HCT116 (cell line): ENCODE data around the gene G0S2. TPM values are rescaled to one million over a fixed set of nuclear protein-coding genes. Genes with fewer than 3 reads are reported as not detected.
A peak's percentile ranks its signal among the peaks of the same experiment; 100 is the strongest.

ENCODE experiments used
- ATAC-seq: fragments of 200-7000 bp; cut with Tn5 transposase; 2 replicates; pipeline ENCODE4 v1.9.1; 2020; ENCODE audit warnings: mild to moderate bottlenecking, moderate library complexity
- BruUV-seq: library from RNA; stranded (reverse); fragments of 400-500 nt; replicated peaks from 2 replicates; lab custom pipeline; 2021; lab: Mats Ljungman, UMichigan
- CTCF ChIA-PET: fragments of 300-600 bp; sonication (Branson Sonifier 250); formaldehyde crosslinking; loops from one replicate; lab custom pipeline; 2021; ENCODE audit warnings: antibody characterized with exemption; lab: Charles Lee
- POLR2A ChIA-PET: fragments of 300-600, 350-600 bp; sonication (Branson Sonifier 250); formaldehyde crosslinking; loops from one replicate; lab custom pipeline; 2021; ENCODE audit warnings: antibody characterized with exemption; lab: Charles Lee
- RAD21 ChIA-PET, 2 experiments: fragments of 300-600 bp; sonication (Branson Sonifier 250); formaldehyde crosslinking; loops; one replicate each; lab custom pipeline; 2023; ENCODE audit warnings: low total read pairs in 2 of 2; ENCODE audit not compliant: uncharacterized antibody in 2 of 2, unreplicated experiment in 2 of 2, low non-redundant PET in 1 of 2; lab: Charles Lee
- DNase-seq: peaks from one replicate; pipeline ENCODE4 v3.0.0-alpha.2; 2010; ENCODE audit warnings: low read depth, low spot score
- H2AFZ ChIP-seq: fragments of 200-600 bp; shearing (Covaris generic), sonication (generic); 2 replicates; pipeline ENCODE4 v1.6.1; 2017; ENCODE audit warnings: low read depth, mixed run types, mixed read lengths, antibody characterized with exemption, low read length; ENCODE audit not compliant: poor library complexity, severe bottlenecking
- H3K27ac ChIP-seq: 2 replicates; pipeline ENCODE4 v1.5.1; 2012; ENCODE audit warnings: low read depth, low read length
- H3K27me3 ChIP-seq: fragments of 200-600 bp; sonication (generic); 2 replicates; pipeline ENCODE4 v1.6.1; 2016; ENCODE audit warnings: mixed run types, low read length, mixed read lengths; ENCODE audit not compliant: insufficient read depth
- H3K36me3 ChIP-seq, 2 experiments: fragments of 200-500 bp in 1 of 2; fragments of 200-600 bp in 1 of 2; sonication (Bioruptor generic) in 1 of 2; sonication (generic) in 1 of 2; 2 replicates each; pipeline versions ENCODE4 v1.5.1 to v1.6.1; 2014 to 2016; ENCODE audit warnings: low read length in 2 of 2, inconsistent platforms in 1 of 2, mixed read lengths in 1 of 2, mixed run types in 1 of 2; ENCODE audit not compliant: insufficient read depth in 2 of 2, control insufficient read depth in 1 of 2
- H3K4me1 ChIP-seq, 2 experiments: fragments of 200-600 bp in 1 of 2; sonication (generic) in 1 of 2; 2 replicates each; pipeline versions ENCODE4 v1.5.1 to v1.6.1; 2012 to 2017; ENCODE audit warnings: low read length in 2 of 2, inconsistent platforms in 1 of 2, mild to moderate bottlenecking in 1 of 2, mixed read lengths in 1 of 2, mixed run types in 1 of 2, moderate library complexity in 1 of 2; ENCODE audit not compliant: insufficient read depth in 2 of 2, control insufficient read depth in 1 of 2
- H3K4me2 ChIP-seq: fragments of 200-600 bp; sonication (generic); 2 replicates; pipeline ENCODE4 v1.6.1; 2017; ENCODE audit warnings: mixed run types, low read length, mixed read lengths
- H3K4me3 ChIP-seq, 2 experiments: fragments of 200-600 bp in 1 of 2; sonication (generic) in 1 of 2; replicated peaks in 1 of 2; 2 replicates each; pipeline ENCODE4 v1.5.1; 2011 to 2016; ENCODE audit warnings: low read length in 2 of 2, control low read depth in 1 of 2, low read depth in 1 of 2, mild to moderate bottlenecking in 1 of 2, mixed read lengths in 1 of 2, mixed run types in 1 of 2
- H3K79me2 ChIP-seq: fragments of 200-600 bp; sonication (generic); 2 replicates; pipeline ENCODE4 v1.6.1; 2017; ENCODE audit warnings: mild to moderate bottlenecking, mixed run types, low read length, moderate library complexity, mixed read lengths; ENCODE audit not compliant: insufficient read depth
- H3K9ac ChIP-seq: fragments of 200-600 bp; sonication (generic); 2 replicates; pipeline ENCODE4 v1.6.1; 2016; ENCODE audit warnings: low read length, mixed read lengths
- H3K9me2 ChIP-seq: fragments of 200-600 bp; sonication (generic), shearing (Covaris generic); 2 replicates; pipeline ENCODE4 v1.6.1; 2017; ENCODE audit warnings: mixed run types, mild to moderate bottlenecking, moderate library complexity; ENCODE audit not compliant: insufficient read depth
- H3K9me3 ChIP-seq, 2 experiments: fragments of 200-500 bp in 1 of 2; fragments of 200-600 bp in 1 of 2; sonication (Bioruptor generic) in 1 of 2; sonication (generic) in 1 of 2; 2 replicates each; pipeline ENCODE4 v1.6.1; 2014 to 2017; ENCODE audit warnings: low read length in 2 of 2, mixed read lengths in 2 of 2, inconsistent platforms in 1 of 2, low read depth in 1 of 2, mild to moderate bottlenecking in 1 of 2, mixed run types in 1 of 2, moderate library complexity in 1 of 2; ENCODE audit not compliant: control insufficient read depth in 1 of 2, insufficient read depth in 1 of 2
- H4K20me1 ChIP-seq: fragments of 200-600 bp; sonication (generic), shearing (Covaris generic); 2 replicates; pipeline ENCODE4 v1.6.1; 2017; ENCODE audit warnings: mixed run types, mild to moderate bottlenecking, moderate library complexity; ENCODE audit not compliant: insufficient read depth
- EGR1 ChIP-seq: IDR thresholded peaks from 2 replicates; pipeline ENCODE4 v1.6.1; 2012; ENCODE audit warnings: low read depth
- EZH2 ChIP-seq: fragments of 200-600 bp; sonication (generic); IDR thresholded peaks from 2 replicates; pipeline ENCODE4 v1.6.1; 2017; ENCODE audit warnings: antibody characterized with exemption, mixed run types
- FOSL1 ChIP-seq: IDR thresholded peaks from 2 replicates; pipeline ENCODE4 v1.6.1; 2012; ENCODE audit warnings: low read depth
- JUND ChIP-seq: IDR thresholded peaks from 2 replicates; pipeline ENCODE4 v1.6.1; 2012
- MAX ChIP-seq: IDR thresholded peaks from 2 replicates; pipeline ENCODE4 v1.6.1; 2012
- POLR2AphosphoS5 ChIP-seq: IDR thresholded peaks from 2 replicates; pipeline ENCODE4 v1.6.1; 2011; ENCODE audit warnings: mild to moderate bottlenecking, low read depth, low read length, moderate library complexity
- YY1 ChIP-seq: IDR thresholded peaks from 2 replicates; pipeline ENCODE4 v1.6.1; 2011; ENCODE audit warnings: low read length, low read depth, moderate library complexity, mild to moderate bottlenecking; ENCODE audit not compliant: insufficient replicate concordance; ENCODE audit errors: extremely low read depth
- ZBTB33 ChIP-seq: IDR thresholded peaks from 2 replicates; pipeline ENCODE4 v1.6.1; 2011; ENCODE audit warnings: mild to moderate bottlenecking, low read length, moderate library complexity; ENCODE audit not compliant: insufficient replicate concordance; ENCODE audit errors: extremely low read depth
- intact Hi-C: fragments of 100-400 bp; cut with micrococcal nuclease; formaldehyde crosslinking; loops from 2 replicates; pipeline ENCODE4 v1.10.0; 2022
- total RNA-seq: library from RNA; stranded (reverse); gene quantifications from one replicate; pipeline ENCODE4 v1.2.1, GENCODE V29; 2021; ENCODE audit not compliant: unreplicated experiment

G0S2 gene
- total RNA-seq, 1 experiment from 2014 or later = not detected

GRCh38 chr1:209652873-209653401 lies 22.3 kb upstream of the G0S2 start:
- ATAC-seq (peak; percentile 74), DNase-seq (peak; percentile 98)
- H3K4me1 ChIP-seq = peaks cover 71 to 98% of the 10 kb centered on the region in 2 experiments
- peak overlapping the region; percentile 72 for H3K9ac ChIP-seq
- H3K4me3 ChIP-seq = peak overlapping the region; percentile 46 to 57
- no peaks in the 10 kb centered on the region for H3K9me2 ChIP-seq
- intact Hi-C loops = loop anchor here (1.0 to 2.0 kb wide), 2 partner anchors 38 to 94 kb away; no protein-coding TSS in a partner anchor
- H3K27ac ChIP-seq = peak overlapping the region; percentile 74
- RAD21 ChIA-PET = no interaction called here
- H3K4me2 ChIP-seq = peak overlapping the region; percentile 88
- no peaks in the 10 kb centered on the region for H3K36me3 ChIP-seq
- TF ChIP-seq EGR1 (no peak), ZBTB33 (peak; percentile 56), JUND (no peak), YY1 (peak; percentile 52), FOSL1 (no peak), POLR2AphosphoS5 (peak; percentile 90), EZH2 (no peak), MAX (no peak)
- H2AFZ ChIP-seq = no peak overlapping the region
- no peaks in the 10 kb centered on the region for H3K27me3 ChIP-seq
- CTCF ChIA-PET = interaction anchor here (0.9 to 2.4 kb wide), 5 partner anchors 12 to 95 kb away, joined by 3 to 7 read pairs (median 4); no protein-coding TSS in a partner anchor
- no peaks in the 10 kb centered on the region for H4K20me1 ChIP-seq
- BruUV-seq = no TSS peak
- no peaks in the 10 kb centered on the region for H3K9me3 ChIP-seq
- H3K79me2 ChIP-seq = 0 out of 2 replicates have a peak, but pooled peaks cover 6% of the 10 kb centered on the region
- POLR2A ChIA-PET = interaction anchor here (0.9 to 1.4 kb wide), 2 partner anchors 22 to 39 kb away, joined by 3 read pairs; partner anchors contain the start of gene G0S2
